Stimulated activated CD8-positive, alpha-beta memory T cell treated with anti-CD3 and anti-CD28 coated beads, Interleukin-7, amount 100 ng/mL, for 4 hours (primary cell): Measurements from ENCODE around the gene BCL7A.

Experiments used
- DNase-seq, 2 donors: peaks; one replicate each; pipeline ENCODE4 v3.0.0-alpha.2; 2020; ENCODE audit warnings: low read depth in 2 of 2

The BCL7A gene

GRCh38 chr12:122001466-122002209 lies 20.0 kb upstream of the BCL7A start:
- no peak for DNase-seq

GRCh38 chr12:122003651-122004611 lies 17.8 kb upstream of the BCL7A start:
- DNase-seq: no peak

GRCh38 chr12:122004633-122005071 lies 17.0 kb upstream of the BCL7A start:
- no peak for DNase-seq

- no peak for DNase-seq
These were observed 16.4 kb upstream of the BCL7A start for GRCh38 chr12:122005252-122005776.

GRCh38 chr12:122006186-122006926 lies 15.3 kb upstream of the BCL7A start:
- no peak for DNase-seq

GRCh38 chr12:122009741-122010140 lies 11.9 kb upstream of the BCL7A start:
- DNase-seq: no peak

GRCh38 chr12:122012184-122012583 lies 9.5 kb upstream of the BCL7A start:
- DNase-seq: no peak

- no peak for DNase-seq
These were observed 8.5 kb upstream of the BCL7A start for GRCh38 chr12:122013136-122013535.

- DNase-seq: no peak
These were observed 7.7 kb upstream of the BCL7A start for GRCh38 chr12:122013791-122014590.

- DNase-seq: no peak
These were observed 6.9 kb upstream of the BCL7A start for GRCh38 chr12:122014781-122015180.

- DNase-seq: no peak
These were observed 3.2 kb upstream of the BCL7A start for GRCh38 chr12:122018457-122018856.

- no peak for DNase-seq
These were observed 2.7 kb upstream of the BCL7A start for GRCh38 chr12:122018937-122019336.

- no peak for DNase-seq
These were observed 890 bp upstream of the BCL7A start for GRCh38 chr12:122020795-122021192.

- DNase-seq: no peak
These were observed 377 bp upstream of the BCL7A start for GRCh38 chr12:122021193-122021821.

GRCh38 chr12:122022393-122023338 lies 982 bp downstream of the BCL7A start:
- DNase-seq: no peak

GRCh38 chr12:122023339-122024131 lies 1.9 kb downstream of the BCL7A start:
- no peak for DNase-seq

- no peak for DNase-seq
These were observed 2.6 kb downstream of the BCL7A start for GRCh38 chr12:122024132-122024785.
